Smooth muscle cell of the pulmonary artery (primary cell): Measurements from ENCODE around the gene ERI2. TPM values are rescaled to one million over a fixed set of nuclear protein-coding genes. Genes with fewer than 3 reads are reported as not detected.

Experiments used
- total RNA-seq: library from RNA; depleted of rRNA; stranded (reverse); fragments of >200 nt; gene quantifications from 2 replicates; pipeline ENCODE4 v1.2.3, GENCODE V29; 2014

ERI2 gene, protein sequence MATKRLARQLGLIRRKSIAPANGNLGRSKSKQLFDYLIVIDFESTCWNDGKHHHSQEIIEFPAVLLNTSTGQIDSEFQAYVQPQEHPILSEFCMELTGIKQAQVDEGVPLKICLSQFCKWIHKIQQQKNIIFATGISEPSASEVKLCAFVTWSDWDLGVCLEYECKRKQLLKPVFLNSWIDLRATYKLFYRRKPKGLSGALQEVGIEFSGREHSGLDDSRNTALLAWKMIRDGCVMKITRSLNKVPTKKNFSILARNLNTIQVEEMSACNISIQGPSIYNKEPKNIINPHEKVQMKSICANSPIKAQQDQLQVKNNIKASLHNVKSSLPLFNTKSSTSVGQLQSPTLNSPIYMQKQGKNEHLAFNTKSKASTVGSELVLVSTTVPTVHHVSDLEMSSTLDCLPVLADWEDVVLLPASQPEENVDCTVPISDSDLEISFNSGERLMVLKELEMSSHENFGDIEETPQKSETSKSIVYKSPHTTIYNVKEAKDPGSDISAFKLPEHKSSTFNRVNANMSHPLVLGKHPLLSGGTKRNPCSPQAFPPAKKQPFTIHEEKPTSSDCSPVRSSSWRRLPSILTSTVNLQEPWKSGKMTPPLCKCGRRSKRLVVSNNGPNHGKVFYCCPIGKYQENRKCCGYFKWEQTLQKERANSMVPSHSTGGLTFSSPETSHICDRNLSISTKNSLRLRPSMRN
- 12.8 and 23.5 TPM in 2 replicates for total RNA-seq

DNA sequence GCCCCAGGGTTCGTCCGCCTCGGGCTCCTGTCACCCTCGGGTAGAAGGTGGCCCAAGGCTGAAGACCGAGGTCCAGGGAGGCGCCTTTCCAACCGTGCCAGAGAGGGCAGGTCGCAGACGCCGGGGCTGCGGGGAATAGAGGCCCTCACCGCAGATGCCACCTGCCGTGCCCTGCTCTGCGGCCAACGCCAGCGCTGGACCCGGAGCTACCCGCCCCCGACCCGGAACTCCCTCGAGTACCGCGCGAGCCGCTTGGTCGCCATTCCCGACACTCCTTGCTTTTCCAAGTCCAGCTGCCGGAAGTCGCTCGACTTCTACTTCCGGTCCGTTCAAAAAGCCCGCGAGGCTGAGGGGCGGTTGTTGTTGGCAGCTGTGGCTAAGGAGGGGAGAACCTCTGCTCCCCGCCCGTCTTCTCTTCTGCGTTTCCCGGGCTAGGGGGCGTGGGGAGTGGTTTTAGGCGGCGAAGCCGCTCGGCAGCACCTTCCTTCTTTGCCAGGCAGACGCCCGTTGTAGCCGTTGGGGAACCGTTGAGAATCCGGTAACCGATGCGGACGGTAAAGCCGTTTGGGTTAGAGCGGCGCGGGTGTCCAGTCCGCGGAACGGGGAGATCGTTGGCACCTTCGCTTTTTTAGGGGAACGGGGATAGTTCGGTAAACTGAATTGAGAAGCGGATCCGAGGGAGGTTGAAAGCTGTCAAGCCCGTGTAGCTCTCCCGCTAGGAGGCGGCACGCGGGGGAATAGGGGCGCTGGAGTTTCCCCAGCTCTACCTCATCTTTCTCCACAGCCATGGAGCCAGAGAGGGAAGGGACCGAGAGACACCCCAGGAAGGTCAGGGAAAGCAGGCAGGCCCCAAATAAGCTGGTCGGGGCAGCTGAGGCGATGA is at the start of gene ERI2, which contains the start of gene REXO5:
Gene ERI2, minus strand, starts transcription at position 305 of the 883 bp plus-strand sequence. Its CDS starts 42 bp downstream, at position 263.
Gene REXO5, plus strand, starts transcription at position 360 of the 883 bp plus-strand sequence. Its CDS starts 427 bp downstream, at position 787.

DNA sequence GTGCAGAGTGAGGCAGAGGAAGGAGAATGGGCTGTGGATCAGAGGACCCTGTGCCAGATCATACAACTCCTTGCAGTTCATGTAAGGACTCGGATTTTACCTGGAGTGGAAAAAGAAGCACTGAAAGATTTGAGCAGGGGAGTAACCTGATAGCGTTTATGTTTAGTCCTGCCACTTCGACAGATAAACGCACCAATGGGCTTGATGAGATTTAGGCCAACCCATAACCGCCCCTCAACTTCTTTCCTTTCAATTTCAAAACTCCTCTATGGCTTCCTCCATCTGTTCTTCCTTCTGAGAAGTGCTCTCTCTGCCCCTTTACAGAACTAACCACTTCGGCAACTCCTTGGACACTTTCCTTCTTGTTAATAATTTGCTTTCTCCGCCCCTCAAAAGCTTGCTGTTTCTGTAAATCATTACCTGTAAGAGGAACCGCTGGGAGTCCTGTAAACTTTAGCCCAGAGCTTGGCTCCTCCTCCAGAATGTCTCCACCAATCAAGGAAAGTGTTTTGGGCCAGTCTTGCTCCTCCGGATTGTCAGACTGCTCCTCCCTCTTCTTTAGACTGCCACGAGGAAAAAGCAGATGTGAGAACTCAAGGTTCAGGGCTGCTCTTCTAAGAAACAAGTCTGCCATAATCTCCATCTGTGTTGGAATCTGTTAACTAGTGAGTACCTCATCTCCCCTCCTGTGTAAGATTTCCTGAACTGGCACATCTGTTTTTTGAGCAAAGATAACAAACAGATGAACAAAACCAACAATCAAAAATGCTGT is 42.6 kb downstream of the ERI2 start, which contains the start of gene ACSM3:
Gene ACSM3, plus strand, starts transcription at position 554 of the 772 bp plus-strand sequence. CDS start 6,021 bp downstream, outside the sequence.

Other genes starting within 250 kb of the ERI2 start
- not detected in 2 replicates for gene ACSM2B, start 230.1 kb downstream of the ERI2 start, total RNA-seq
- gene ACSM1, start 108.8 kb downstream of the ERI2 start, total RNA-seq = not detected in 2 replicates
- gene THUMPD1, start 64.7 kb downstream of the ERI2 start, total RNA-seq = 43.8 and 58.6 TPM in 2 replicates
- gene ACSM3, start 42.5 kb downstream of the ERI2 start, total RNA-seq = 0.65 and 0.69 TPM in 2 replicates
- 2.8 and 3.0 TPM in 2 replicates for gene REXO5, start 55 bp upstream of the ERI2 start, total RNA-seq
- 26.3 and 28.2 TPM in 2 replicates for gene DCUN1D3, start 93.9 kb upstream of the ERI2 start, total RNA-seq
- 40.2 and 42.6 TPM in 2 replicates for gene LYRM1, start 94.3 kb upstream of the ERI2 start, total RNA-seq